ENCODE measurements around the gene PEA15. TPM values are rescaled to one million over a fixed set of nuclear protein-coding genes. Genes with fewer than 3 reads are reported as not detected.

PEA15 gene
- total RNA-seq, 4 donors from 2014 or later, result 89.7 to 144 (median 124) TPM

DNA sequence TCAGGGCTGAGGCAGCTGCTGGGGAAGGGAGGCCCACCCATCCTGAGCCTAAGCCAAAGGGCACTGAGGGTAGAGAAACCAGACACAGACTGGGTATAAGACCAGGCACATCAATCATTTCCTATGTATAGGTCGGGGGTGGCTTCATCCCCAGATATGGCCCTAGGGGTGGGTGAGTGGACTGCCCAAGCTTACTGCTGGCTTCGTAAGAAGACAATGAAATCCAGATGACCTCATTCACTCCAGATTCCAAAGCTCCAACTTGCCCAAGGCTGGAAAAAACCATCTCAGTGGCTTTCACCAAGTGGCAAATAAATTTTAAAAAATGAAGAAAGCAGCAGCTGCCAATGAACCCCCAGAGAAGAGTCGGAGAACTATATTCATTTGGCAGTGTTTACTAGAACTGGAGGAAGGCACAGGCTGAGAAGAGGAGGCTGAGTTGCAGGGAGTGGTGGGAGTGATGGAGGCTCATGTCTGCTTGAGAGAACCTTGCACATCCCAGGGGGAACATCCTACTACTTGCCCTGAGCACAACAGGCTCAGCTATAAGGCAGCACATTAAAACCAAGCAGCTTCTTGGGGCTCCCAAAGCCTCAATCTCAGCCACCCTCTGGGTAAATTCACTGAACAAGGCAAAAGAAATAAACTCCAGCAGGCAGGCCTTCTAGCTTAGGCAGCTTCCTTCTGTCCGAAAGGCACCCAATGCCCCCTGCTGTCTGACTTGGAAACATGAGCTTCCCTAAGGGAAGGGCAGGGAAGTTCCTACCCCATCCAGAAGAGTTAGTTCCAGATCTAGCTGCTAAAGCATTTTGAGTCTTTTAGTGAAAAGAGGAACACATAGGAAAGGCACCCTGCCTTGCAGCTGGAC lies 14.1 kb downstream of the PEA15 start:
- TF ChIP-seq CTCF (IDR thresholded peaks at IDR 0.05; ENCODE audit: low read depth), result no peak

- no peak for TF ChIP-seq CTCF (IDR thresholded peaks at IDR 0.05; ENCODE audit: low read depth)
Measured at GRCh38 chr1:160220301-160220700, 15.1 kb downstream of the PEA15 start.

GRCh38 chr1:160221089-160221488 lies 15.9 kb downstream of the PEA15 start:
- TF ChIP-seq CTCF (IDR thresholded peaks at IDR 0.05; ENCODE audit: low read depth), result no peak

DNA sequence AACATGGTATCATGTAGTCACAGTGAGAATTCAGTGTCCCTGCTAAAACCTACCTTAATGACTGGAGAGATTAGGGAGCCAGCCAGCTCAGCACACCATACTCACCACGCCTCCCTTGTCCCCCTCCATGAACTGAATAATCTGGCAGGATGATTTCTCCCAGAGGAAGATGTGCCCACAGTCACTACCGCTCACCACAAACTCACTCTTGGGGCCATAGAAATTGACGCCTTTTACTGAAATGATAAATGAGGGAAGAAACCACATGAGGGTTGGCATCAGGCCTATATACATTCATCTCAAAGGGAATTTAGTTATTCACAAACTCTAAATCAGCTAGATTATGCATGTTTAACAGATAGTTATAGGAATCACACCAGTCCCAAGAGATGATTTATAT lies 17.4 kb downstream of the PEA15 start:
- no peak for TF ChIP-seq CTCF (IDR thresholded peaks at IDR 0.05; ENCODE audit: low read depth)

- TF ChIP-seq CTCF (IDR thresholded peaks at IDR 0.05; ENCODE audit: low read depth), result no peak
Measured at GRCh38 chr1:160224606-160225005, 19.4 kb downstream of the PEA15 start.

DNA sequence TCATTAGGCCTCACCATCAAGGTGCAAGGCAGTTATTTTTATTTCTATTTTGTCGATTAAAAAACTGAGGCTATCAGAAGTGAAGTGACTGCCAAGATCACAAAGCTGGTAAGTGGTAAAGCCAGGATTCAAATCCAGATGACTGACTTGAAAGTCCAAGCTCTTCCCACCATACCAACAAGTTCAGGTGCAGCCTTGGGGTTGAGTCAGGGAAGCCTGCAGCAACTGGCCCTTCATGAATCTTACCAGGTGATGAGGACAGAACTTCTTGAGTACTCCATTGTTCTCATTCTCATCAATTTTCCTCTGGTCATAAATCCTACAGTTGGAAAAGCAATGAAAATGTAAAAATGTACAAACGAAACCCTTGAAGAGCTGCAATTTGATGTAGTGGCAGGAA lies 20.2 kb downstream of the PEA15 start:
- TF ChIP-seq CTCF (IDR thresholded peaks at IDR 0.05; ENCODE audit: low read depth), result no peak

GRCh38 chr1:160226623-160227022 lies 21.4 kb downstream of the PEA15 start:
- no peak for TF ChIP-seq CTCF (IDR thresholded peaks at IDR 0.05; ENCODE audit: low read depth)

Measured in subcutaneous adipose tissue (tissue), 4 donors.